ENCODE data around the gene PLEKHG1. TPM values are rescaled to one million over a fixed set of nuclear protein-coding genes. Genes with fewer than 3 reads are reported as not detected.

The PLEKHG1 gene
- total RNA-seq = 43.9 TPM

- DNase-seq = peak; percentile 81
Observed at GRCh38 chr6:150599199-150600009, at the start of gene PLEKHG1. PLEKHG1 (plus strand) TSS chr6:150599885; CDS start chr6:150733682, 133,797 bp downstream.

- DNase-seq = no peak
Observed at GRCh38 chr6:150550244-150550643, 49.4 kb upstream of the PLEKHG1 start.

- no peak for DNase-seq
Observed at GRCh38 chr6:150557043-150557599, 42.6 kb upstream of the PLEKHG1 start.

- no peak for DNase-seq
Observed at GRCh38 chr6:150560004-150560883, 39.4 kb upstream of the PLEKHG1 start.

GRCh38 chr6:150560884-150561219, 38.8 kb upstream of the PLEKHG1 start:
- no peak for DNase-seq

GRCh38 chr6:150565945-150566344, 33.7 kb upstream of the PLEKHG1 start:
- no peak for DNase-seq

- no peak for DNase-seq
Observed at GRCh38 chr6:150566486-150566885, 33.2 kb upstream of the PLEKHG1 start.

- DNase-seq = peak; percentile 44
Observed at GRCh38 chr6:150567380-150567779, 32.3 kb upstream of the PLEKHG1 start.

GRCh38 chr6:150567823-150568383, 31.8 kb upstream of the PLEKHG1 start:
- peak; percentile 66 for DNase-seq

- DNase-seq = no peak
Observed at GRCh38 chr6:150568560-150568959, 31.1 kb upstream of the PLEKHG1 start.

GRCh38 chr6:150569161-150569560, 30.5 kb upstream of the PLEKHG1 start:
- no peak for DNase-seq

- peak; percentile 45 for DNase-seq
Observed at GRCh38 chr6:150573041-150573681, 26.5 kb upstream of the PLEKHG1 start.

GRCh38 chr6:150575836-150576235, 23.8 kb upstream of the PLEKHG1 start:
- DNase-seq = no peak

- no peak for DNase-seq
Observed at GRCh38 chr6:150576651-150577226, 22.9 kb upstream of the PLEKHG1 start.

GRCh38 chr6:150579611-150580010, 20.1 kb upstream of the PLEKHG1 start:
- peak; percentile 34 for DNase-seq

GRCh38 chr6:150580489-150580888, 19.2 kb upstream of the PLEKHG1 start:
- DNase-seq = no peak

GRCh38 chr6:150584065-150584464, 15.6 kb upstream of the PLEKHG1 start:
- no peak for DNase-seq

GRCh38 chr6:150584596-150584995, 15.1 kb upstream of the PLEKHG1 start:
- DNase-seq = no peak

GRCh38 chr6:150586850-150587359, 12.8 kb upstream of the PLEKHG1 start:
- no peak for DNase-seq

GRCh38 chr6:150587637-150588036, 12.0 kb upstream of the PLEKHG1 start:
- no peak for DNase-seq

GRCh38 chr6:150588888-150589499, 10.7 kb upstream of the PLEKHG1 start:
- no peak for DNase-seq
